ENCODE results near the gene C5orf58.

DNA sequence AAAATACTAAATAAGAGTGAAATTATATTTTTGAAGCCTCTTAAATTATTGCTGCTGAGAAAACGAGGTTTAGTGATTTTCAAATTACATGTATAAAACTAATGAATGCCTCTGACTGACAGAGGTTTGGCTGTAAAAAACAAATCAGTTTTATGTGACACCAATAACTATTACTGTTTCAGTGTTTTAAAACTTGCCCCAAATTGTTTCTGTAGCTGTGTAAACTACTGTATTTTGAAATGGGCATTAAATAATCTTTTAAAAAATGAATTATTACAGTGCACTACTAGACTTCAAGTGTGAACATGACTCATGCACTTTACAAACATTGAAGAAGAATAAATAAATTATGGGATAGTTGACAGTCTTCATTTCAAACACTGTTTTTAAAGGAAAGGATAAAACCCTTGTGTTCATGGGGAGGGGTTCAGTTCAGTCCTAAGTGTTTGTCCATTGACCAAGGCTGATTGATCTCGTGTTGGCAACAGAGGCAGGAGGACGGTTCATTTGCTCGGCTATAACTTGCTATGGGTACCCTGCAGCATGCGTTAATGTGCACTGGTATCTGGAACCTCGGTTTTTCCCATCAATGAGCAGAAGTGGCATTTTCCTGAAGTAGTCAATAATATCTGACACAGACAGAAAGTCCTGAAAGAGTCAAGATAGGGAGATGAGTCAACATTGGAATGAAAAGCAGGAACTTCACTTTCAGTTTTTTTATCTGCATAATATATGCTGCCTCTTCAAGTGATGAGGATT is 15.6 kb downstream of the C5orf58 start:
- TF ChIP-seq, protein P1, sequence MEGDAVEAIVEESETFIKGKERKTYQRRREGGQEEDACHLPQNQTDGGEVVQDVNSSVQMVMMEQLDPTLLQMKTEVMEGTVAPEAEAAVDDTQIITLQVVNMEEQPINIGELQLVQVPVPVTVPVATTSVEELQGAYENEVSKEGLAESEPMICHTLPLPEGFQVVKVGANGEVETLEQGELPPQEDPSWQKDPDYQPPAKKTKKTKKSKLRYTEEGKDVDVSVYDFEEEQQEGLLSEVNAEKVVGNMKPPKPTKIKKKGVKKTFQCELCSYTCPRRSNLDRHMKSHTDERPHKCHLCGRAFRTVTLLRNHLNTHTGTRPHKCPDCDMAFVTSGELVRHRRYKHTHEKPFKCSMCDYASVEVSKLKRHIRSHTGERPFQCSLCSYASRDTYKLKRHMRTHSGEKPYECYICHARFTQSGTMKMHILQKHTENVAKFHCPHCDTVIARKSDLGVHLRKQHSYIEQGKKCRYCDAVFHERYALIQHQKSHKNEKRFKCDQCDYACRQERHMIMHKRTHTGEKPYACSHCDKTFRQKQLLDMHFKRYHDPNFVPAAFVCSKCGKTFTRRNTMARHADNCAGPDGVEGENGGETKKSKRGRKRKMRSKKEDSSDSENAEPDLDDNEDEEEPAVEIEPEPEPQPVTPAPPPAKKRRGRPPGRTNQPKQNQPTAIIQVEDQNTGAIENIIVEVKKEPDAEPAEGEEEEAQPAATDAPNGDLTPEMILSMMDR (IDR thresholded peaks at IDR 0.05), result no peak
- TF ChIP-seq EP300 (IDR thresholded peaks at IDR 0.05; ENCODE audit: low read depth), result no peak
- no peak for TF ChIP-seq POLR2A (IDR thresholded peaks at IDR 0.05)
- no peak for TF ChIP-seq POLR2AphosphoS5 (IDR thresholded peaks at IDR 0.05)

All from transverse colon (tissue), 4 donors.